ENCODE results near the gene IQSEC3.

IQSEC3 gene

GRCh38 chr12:115518-115917 lies 49.0 kb downstream of the IQSEC3 start:
- no peak overlapping the region for H3K4me3 ChIP-seq (ENCODE audit: low read depth, low read length)
- no peaks in the 10 kb centered on the region for H3K9me3 ChIP-seq (ENCODE audit: control insufficient read depth, insufficient read depth, low read depth, low read length)
- ChIA-PET POLR2A (no interaction called here), CTCF (interaction anchor here (1.1 kb wide), 2 partner anchors 14 to 54 kb away, joined by 3 to 4 read pairs; no protein-coding TSS in a partner anchor)
- H3K36me3 ChIP-seq (ENCODE audit: control insufficient read depth in 2 of 2, insufficient read depth in 1 of 2, low read length in 2 of 2), result no peaks in the 10 kb centered on the region
- TF ChIP-seq ZNF600 (tag by site-specific recombination; IDR thresholded peaks at IDR 0.05) (no peak), ZNF423 (tag by site-specific recombination; IDR thresholded peaks at IDR 0.05) (no peak), ATF2 (tag by site-specific recombination; IDR thresholded peaks at IDR 0.05; ENCODE audit: low read depth) (no peak), ZNF580 (tag by site-specific recombination; IDR thresholded peaks at IDR 0.05) (no peak), ZNF175 (tag by site-specific recombination; IDR thresholded peaks at IDR 0.05) (no peak), SCRT1 (tag by site-specific recombination; IDR thresholded peaks at IDR 0.05; ENCODE audit: borderline replicate concordance) (no peak), BCL11B (tag by site-specific recombination; IDR thresholded peaks at IDR 0.05; ENCODE audit: low read depth) (no peak), ZNF768 (tag by site-specific recombination; IDR thresholded peaks at IDR 0.05) (peak; percentile 72), MZF1 (tag by site-specific recombination; IDR thresholded peaks at IDR 0.05; ENCODE audit: borderline replicate concordance) (no peak)
- H3K27ac ChIP-seq (ENCODE audit: extremely low read depth, low read depth, low read length), result no peak overlapping the region
- peaks cover 6% of the 10 kb centered on the region for H3K4me1 ChIP-seq (ENCODE audit: control insufficient read depth, insufficient read depth, low read length)

GRCh38 chr12:115960-116915 lies 49.7 kb downstream of the IQSEC3 start:
- Histone ChIP-seq H3K9me3 (ENCODE audit: control insufficient read depth, insufficient read depth, low read depth, low read length) (no peaks in the 10 kb centered on the region), H3K4me1 (ENCODE audit: control insufficient read depth, insufficient read depth, low read length) (peaks cover 6% of the 10 kb centered on the region), H3K4me3 (ENCODE audit: low read depth, low read length) (no peak overlapping the region), H3K27ac (ENCODE audit: extremely low read depth, low read depth, low read length) (no peak overlapping the region), H3K36me3 (ENCODE audit: control insufficient read depth in 2 of 2, insufficient read depth in 1 of 2, low read length in 2 of 2) (no peaks in the 10 kb centered on the region)
- ChIA-PET CTCF (interaction anchor here (1.0 to 1.1 kb wide), 3 partner anchors 15 to 53 kb away, joined by 3 to 4 read pairs (median 3); no protein-coding TSS in a partner anchor), POLR2A (no interaction called here)
- TF ChIP-seq OVOL3 (tag by site-specific recombination; IDR thresholded peaks at IDR 0.05) (no peak), ZNF133 (tag by site-specific recombination; IDR thresholded peaks at IDR 0.05) (peak; percentile 92)

GRCh38 chr12:117311-117710 lies 50.7 kb downstream of the IQSEC3 start:
- POLR2A ChIA-PET, result no interaction called here
- no peak for TF ChIP-seq ZNF155 (tag by site-specific recombination; IDR thresholded peaks at IDR 0.05)
- no peak overlapping the region for H3K27ac ChIP-seq (ENCODE audit: extremely low read depth, low read depth, low read length)
- peaks cover 6% of the 10 kb centered on the region for H3K4me1 ChIP-seq (ENCODE audit: control insufficient read depth, insufficient read depth, low read length)
- no peak overlapping the region for H3K4me3 ChIP-seq (ENCODE audit: low read depth, low read length)
- H3K36me3 ChIP-seq (ENCODE audit: control insufficient read depth in 2 of 2, insufficient read depth in 1 of 2, low read length in 2 of 2), result no peaks in the 10 kb centered on the region
- no peaks in the 10 kb centered on the region for H3K9me3 ChIP-seq (ENCODE audit: control insufficient read depth, insufficient read depth, low read depth, low read length)
- CTCF ChIA-PET, result interaction anchor here (1.0 kb wide), 1 partner anchor 35 kb away, joined by 3 read pairs; no protein-coding TSS in a partner anchor

GRCh38 chr12:117816-118345 lies 51.3 kb downstream of the IQSEC3 start:
- H3K4me1 ChIP-seq (ENCODE audit: control insufficient read depth, insufficient read depth, low read length), result 0 out of 2 replicates have a peak, but pooled peaks cover 2% of the 10 kb centered on the region
- no peak overlapping the region for H3K4me3 ChIP-seq (ENCODE audit: low read depth, low read length)
- ChIA-PET POLR2A (no interaction called here), CTCF (interaction anchor here (1.2 kb wide), 1 partner anchor 10 kb away, joined by 3 read pairs; no protein-coding TSS in a partner anchor)
- H3K36me3 ChIP-seq (ENCODE audit: control insufficient read depth in 2 of 2, insufficient read depth in 1 of 2, low read length in 2 of 2), result no peaks in the 10 kb centered on the region
- H3K27ac ChIP-seq (ENCODE audit: extremely low read depth, low read depth, low read length), result no peak overlapping the region
- H3K9me3 ChIP-seq (ENCODE audit: control insufficient read depth, insufficient read depth, low read depth, low read length), result no peaks in the 10 kb centered on the region
- no peak for TF ChIP-seq ZNF654 (tag by site-specific recombination; IDR thresholded peaks at IDR 0.05; ENCODE audit: low read depth)
- TF ChIP-seq REPIN1 (tag by site-specific recombination; IDR thresholded peaks at IDR 0.05; ENCODE audit: low read depth), result no peak
- no peak for TF ChIP-seq ZNF530 (tag by site-specific recombination; IDR thresholded peaks at IDR 0.05; ENCODE audit: low read depth)
- TF ChIP-seq ATF2 (tag by site-specific recombination; IDR thresholded peaks at IDR 0.05; ENCODE audit: low read depth), result no peak
- TF ChIP-seq ZNF521 (tag by site-specific recombination; IDR thresholded peaks at IDR 0.05), result no peak
- no peak for TF ChIP-seq ZNF561 (tag by site-specific recombination; IDR thresholded peaks at IDR 0.05; ENCODE audit: borderline replicate concordance)
- no peak for TF ChIP-seq ZNF175 (tag by site-specific recombination; IDR thresholded peaks at IDR 0.05)
- no peak for TF ChIP-seq ZNF529 (tag by site-specific recombination; IDR thresholded peaks at IDR 0.05; ENCODE audit: insufficient replicate concordance)
- TF ChIP-seq ZFP41 (tag by site-specific recombination; IDR thresholded peaks at IDR 0.05; ENCODE audit: borderline replicate concordance), result no peak
- no peak for TF ChIP-seq ZNF121 (tag by site-specific recombination; IDR thresholded peaks at IDR 0.05)
- no peak for TF ChIP-seq ZNF155 (tag by site-specific recombination; IDR thresholded peaks at IDR 0.05)
- no peak for TF ChIP-seq HOXA7 (CRISPR knock-in tag; IDR thresholded peaks at IDR 0.05; ENCODE audit: borderline replicate concordance)
- TF ChIP-seq ZXDB (tag by site-specific recombination; IDR thresholded peaks at IDR 0.05), result no peak
